ENCODE data around the gene SPEG.

The SPEG gene

GRCh38 chr2:219444566-219445091, 10.0 kb downstream of the SPEG start:
- DNase-seq: no peak

- DNase-seq: no peak
Measured at GRCh38 chr2:219445220-219445640, 10.6 kb downstream of the SPEG start.

- peak; percentile 30 for DNase-seq
Measured at GRCh38 chr2:219446101-219446504, 11.5 kb downstream of the SPEG start.

- DNase-seq: no peak
Measured at GRCh38 chr2:219446689-219447088, 12.0 kb downstream of the SPEG start.

GRCh38 chr2:219447242-219448098, 12.8 kb downstream of the SPEG start:
- DNase-seq: no peak

- no peak for DNase-seq
Measured at GRCh38 chr2:219448099-219448775, 13.6 kb downstream of the SPEG start.

- DNase-seq: no peak
Measured at GRCh38 chr2:219448776-219449341, 14.2 kb downstream of the SPEG start.

- DNase-seq: no peak
Measured at GRCh38 chr2:219449609-219450008, 15.0 kb downstream of the SPEG start.

- no peak for DNase-seq
Measured at GRCh38 chr2:219451661-219452360, 17.2 kb downstream of the SPEG start.

- DNase-seq: peak; percentile 93
Measured at GRCh38 chr2:219452361-219453317, 18.0 kb downstream of the SPEG start.

GRCh38 chr2:219453671-219454590, 19.3 kb downstream of the SPEG start:
- DNase-seq: peak; percentile 66

- no peak for DNase-seq
Measured at GRCh38 chr2:219455581-219455980, 20.9 kb downstream of the SPEG start.

GRCh38 chr2:219457784-219458369, 23.2 kb downstream of the SPEG start:
- peak; percentile 28 for DNase-seq

GRCh38 chr2:219458996-219459395, 24.4 kb downstream of the SPEG start:
- no peak for DNase-seq

GRCh38 chr2:219459460-219460311, 25.0 kb downstream of the SPEG start:
- peak; percentile 68 for DNase-seq

- DNase-seq: no peak
Measured at GRCh38 chr2:219460424-219460926, 25.8 kb downstream of the SPEG start.

GRCh38 chr2:219461047-219461514, 26.4 kb downstream of the SPEG start:
- no peak for DNase-seq

GRCh38 chr2:219461669-219462068, 27.0 kb downstream of the SPEG start:
- no peak for DNase-seq

- DNase-seq: no peak
Measured at GRCh38 chr2:219462349-219462748, 27.7 kb downstream of the SPEG start.
